ENCODE results near the gene NELFB. TPM values are rescaled to one million over a fixed set of nuclear protein-coding genes. Genes with fewer than 3 reads are reported as not detected.

The NELFB gene
- total RNA-seq, 1 experiment from 2014 or later: 40.5 TPM

- ChIA-PET CTCF (interaction anchor here (0.6 to 1.3 kb wide), 2 partner anchors 8 to 149 kb away, joined by 3 to 4 read pairs; no protein-coding TSS in a partner anchor), POLR2A (no interaction called here)
- Mint-ChIP-seq H3K9me3 (ENCODE audit: unreplicated experiment) (no peaks in the 10 kb centered on the region), H3K27ac (ENCODE audit: low read depth, unreplicated experiment) (no peak overlapping the region), H3K4me3 (ENCODE audit: unreplicated experiment) (peak overlapping the region; percentile 44), H3K27me3 (ENCODE audit: insufficient read depth, unreplicated experiment) (peaks cover 11% of the 10 kb centered on the region), H3K36me3 (ENCODE audit: insufficient read depth, unreplicated experiment) (peaks cover 5% of the 10 kb centered on the region), H3K4me1 (ENCODE audit: insufficient read depth, unreplicated experiment) (no peaks in the 10 kb centered on the region)
- BruUV-seq (replicated peaks): no TSS peak
- TF ChIP-seq CTCF (IDR thresholded peaks at IDR 0.05; ENCODE audit: unreplicated experiment): no peak
- no peak for DNase-seq (ENCODE audit: unreplicated experiment)
- intact Hi-C loops (cut with micrococcal nuclease): loop anchor here (2.0 kb wide), 1 partner anchor 149 kb away; no protein-coding TSS in a partner anchor
Measured at GRCh38 chr9:137295849-137296669, 40.9 kb downstream of the NELFB start.

DNA sequence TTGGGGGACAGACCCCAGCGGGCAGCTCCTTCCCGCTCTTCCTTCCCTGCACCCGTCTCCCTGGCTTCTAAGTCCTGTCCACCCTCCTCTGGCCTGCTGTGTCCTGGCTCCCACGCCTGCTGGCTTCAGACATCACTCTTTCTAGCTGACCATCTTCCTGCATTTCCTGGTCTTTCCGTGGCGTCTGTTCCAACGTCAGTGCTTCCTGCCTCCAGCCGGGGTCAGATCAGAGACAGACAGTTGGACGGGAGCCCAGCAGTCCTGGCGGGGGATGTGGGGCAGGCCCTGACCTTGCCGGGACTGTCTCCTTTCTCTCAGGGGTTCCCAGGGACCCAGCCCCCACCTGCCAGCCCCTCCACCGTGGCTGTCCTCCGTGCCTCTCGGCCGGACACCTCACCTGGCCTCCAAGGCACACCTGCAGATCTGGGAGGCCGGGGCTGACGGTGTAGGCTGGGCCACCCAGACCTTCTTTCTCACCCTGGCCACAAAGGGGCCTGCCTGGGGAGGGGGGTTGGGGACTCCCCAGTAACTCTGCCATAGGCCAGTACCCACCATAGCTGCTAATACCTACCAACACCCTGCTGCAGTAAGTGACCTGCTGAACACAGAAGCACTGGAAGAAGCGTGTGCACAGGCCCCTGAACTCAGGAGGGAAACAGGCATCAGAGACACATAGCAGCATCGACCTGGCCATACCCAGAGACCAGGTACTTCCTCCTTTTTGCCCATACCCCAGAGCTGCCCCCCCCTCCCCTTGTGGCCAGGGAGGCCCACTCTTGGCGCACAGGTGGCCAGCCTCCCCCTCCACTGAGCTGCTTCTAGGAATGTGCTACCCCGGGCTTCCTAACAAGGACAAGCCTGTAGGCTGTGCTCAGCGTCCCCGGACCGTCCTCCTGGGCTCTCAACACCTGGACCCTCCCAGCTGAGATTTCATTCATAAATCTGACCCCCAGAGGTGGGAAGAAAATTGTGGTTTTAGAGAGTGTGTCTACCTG is 41.8 kb downstream of the NELFB start:
- no peak for TF ChIP-seq CTCF (IDR thresholded peaks at IDR 0.05; ENCODE audit: unreplicated experiment)
- no peak for DNase-seq (ENCODE audit: unreplicated experiment)
- no peaks in the 10 kb centered on the region for H3K9me3 Mint-ChIP-seq (ENCODE audit: unreplicated experiment)
- H3K27ac Mint-ChIP-seq (ENCODE audit: low read depth, unreplicated experiment): no peak overlapping the region
- peaks cover 11% of the 10 kb centered on the region for H3K27me3 Mint-ChIP-seq (ENCODE audit: insufficient read depth, unreplicated experiment)
- peak overlapping the region; percentile 44 for H3K4me3 Mint-ChIP-seq (ENCODE audit: unreplicated experiment)
- peaks cover 5% of the 10 kb centered on the region for H3K36me3 Mint-ChIP-seq (ENCODE audit: insufficient read depth, unreplicated experiment)
- CTCF ChIA-PET: interaction anchor here (0.6 to 1.3 kb wide), 3 partner anchors 8 to 148 kb away, joined by 3 to 4 read pairs (median 4); no protein-coding TSS in a partner anchor
- no TSS peak for BruUV-seq (replicated peaks)
- POLR2A ChIA-PET: no interaction called here
- intact Hi-C loops (cut with micrococcal nuclease): no loop called here
- no peaks in the 10 kb centered on the region for H3K4me1 Mint-ChIP-seq (ENCODE audit: insufficient read depth, unreplicated experiment)

DNA sequence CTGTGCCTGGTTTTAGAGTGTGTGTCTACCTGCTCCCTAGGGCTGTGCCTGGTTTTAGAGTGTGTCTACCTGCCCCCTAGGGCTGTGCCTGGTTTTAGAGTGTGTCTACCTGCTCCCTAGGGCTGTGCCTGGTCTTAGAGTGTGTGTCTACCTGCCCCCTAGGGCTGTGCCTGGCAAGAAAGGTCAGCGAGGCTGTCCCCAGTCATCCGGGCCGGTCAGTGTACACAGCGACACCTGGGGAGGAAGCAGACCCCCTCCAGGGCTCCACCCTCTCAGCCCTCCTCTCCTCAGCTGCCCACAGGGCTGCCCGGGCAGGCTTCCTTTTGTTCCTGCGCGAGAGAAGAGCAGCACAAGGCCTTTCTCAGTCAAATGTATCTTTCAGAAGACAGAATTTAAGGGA is 42.8 kb downstream of the NELFB start:
- Mint-ChIP-seq H3K36me3 (ENCODE audit: insufficient read depth, unreplicated experiment) (peaks cover 5% of the 10 kb centered on the region), H3K27me3 (ENCODE audit: insufficient read depth, unreplicated experiment) (peaks cover 11% of the 10 kb centered on the region), H3K4me3 (ENCODE audit: unreplicated experiment) (no peak overlapping the region), H3K27ac (ENCODE audit: low read depth, unreplicated experiment) (no peak overlapping the region), H3K9me3 (ENCODE audit: unreplicated experiment) (no peaks in the 10 kb centered on the region), H3K4me1 (ENCODE audit: insufficient read depth, unreplicated experiment) (no peaks in the 10 kb centered on the region)
- no TSS peak for BruUV-seq (replicated peaks)
- ChIA-PET CTCF (interaction anchor here (1.2 kb wide), 1 partner anchor 11 kb away, joined by 4 read pairs; no protein-coding TSS in a partner anchor), POLR2A (no interaction called here)
- no peak for DNase-seq (ENCODE audit: unreplicated experiment)
- no peak for TF ChIP-seq CTCF (IDR thresholded peaks at IDR 0.05; ENCODE audit: unreplicated experiment)
- intact Hi-C loops (cut with micrococcal nuclease): no loop called here
